ENCODE results near the gene SPECC1L.

Gene SPECC1L

GRCh38 chr22:24443668-24444067 lies 173.0 kb downstream of the SPECC1L start:
- H3K27ac ChIP-seq, result no peak overlapping the region
- DNase-seq (ENCODE audit: low spot score), result no peak
- no peak for TF ChIP-seq CTCF (conservative IDR thresholded peaks at IDR 0.05; ENCODE audit: low read depth)
- POLR2A ChIA-PET (ENCODE audit: low non-redundant PET), result no interaction called here
- CTCF ChIA-PET, result no interaction called here

- ChIA-PET CTCF (no interaction called here), POLR2A (ENCODE audit: low non-redundant PET) (no interaction called here)
- no peak overlapping the region for H3K27ac ChIP-seq
- no peak for TF ChIP-seq CTCF (conservative IDR thresholded peaks at IDR 0.05; ENCODE audit: low read depth)
- DNase-seq (ENCODE audit: low spot score), result no peak
Measured at GRCh38 chr22:24444251-24444650, 173.6 kb downstream of the SPECC1L start.

DNA sequence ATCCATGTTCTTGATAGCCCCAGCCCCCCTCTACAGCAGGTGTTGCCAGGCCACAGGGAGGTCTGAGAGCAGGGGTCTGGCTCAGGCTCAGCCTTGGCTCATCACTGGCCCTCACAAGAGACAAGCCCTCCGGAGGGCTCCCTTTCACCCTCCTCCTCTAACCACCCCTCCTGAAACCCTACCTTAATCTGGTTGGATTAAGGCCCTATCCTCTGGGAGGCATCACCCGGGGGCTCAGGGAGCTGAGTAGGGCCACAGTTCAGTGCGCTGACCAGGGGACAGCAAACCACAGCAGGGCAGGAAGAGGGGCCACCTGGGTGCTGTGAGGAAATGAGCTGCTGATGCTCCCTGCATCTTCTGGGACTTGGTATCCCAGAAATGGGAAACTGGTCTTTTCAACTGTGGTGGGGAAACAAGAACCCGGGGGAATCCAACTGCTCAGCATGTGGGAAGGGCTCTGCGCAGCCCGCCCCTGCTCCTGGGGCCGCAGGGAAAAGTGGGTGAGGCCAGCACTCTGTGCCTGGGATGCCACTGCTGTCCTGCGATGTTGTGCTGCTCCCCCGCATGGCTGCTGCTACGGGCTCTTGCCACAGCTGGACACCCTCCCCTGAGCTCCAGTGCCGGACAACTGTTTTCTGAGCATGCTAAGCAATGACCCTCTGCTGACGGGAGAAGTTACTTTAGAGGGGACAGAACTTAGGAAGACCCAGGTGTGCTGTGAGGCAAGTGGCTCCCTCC lies 174.3 kb downstream of the SPECC1L start:
- POLR2A ChIA-PET (ENCODE audit: low non-redundant PET), result no interaction called here
- CTCF ChIA-PET, result no interaction called here
- H3K27ac ChIP-seq, result no peak overlapping the region
- no peak for DNase-seq (ENCODE audit: low spot score)
- TF ChIP-seq CTCF (conservative IDR thresholded peaks at IDR 0.05; ENCODE audit: low read depth), result no peak

GRCh38 chr22:24445481-24446259 lies 175.0 kb downstream of the SPECC1L start:
- POLR2A ChIA-PET (ENCODE audit: low non-redundant PET), result no interaction called here
- CTCF ChIA-PET, result no interaction called here
- no peak overlapping the region for H3K27ac ChIP-seq
- TF ChIP-seq CTCF (conservative IDR thresholded peaks at IDR 0.05; ENCODE audit: low read depth), result no peak
- no peak for DNase-seq (ENCODE audit: low spot score)

DNA sequence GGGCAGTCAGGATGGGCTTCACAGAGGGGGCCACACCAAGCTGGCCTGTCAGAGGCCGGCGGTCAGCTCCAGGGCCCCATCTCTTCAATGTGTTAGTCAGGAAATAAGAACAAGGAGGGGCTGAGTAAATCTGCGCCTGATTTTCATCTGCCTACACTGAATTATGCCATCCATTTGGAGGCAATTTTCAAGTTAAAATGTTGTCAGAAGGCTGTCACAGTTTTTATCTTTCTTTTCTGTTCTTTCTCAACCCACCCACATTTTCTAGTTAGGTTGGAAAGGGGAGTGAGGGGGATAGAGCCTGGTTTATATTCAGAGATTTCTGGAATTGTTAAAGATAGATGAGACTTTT lies 175.6 kb downstream of the SPECC1L start:
- POLR2A ChIA-PET (ENCODE audit: low non-redundant PET), result no interaction called here
- H3K27ac ChIP-seq, result no peak overlapping the region
- CTCF ChIA-PET, result no interaction called here
- DNase-seq (ENCODE audit: low spot score), result no peak
- no peak for TF ChIP-seq CTCF (conservative IDR thresholded peaks at IDR 0.05; ENCODE audit: low read depth)

GRCh38 chr22:24450610-24451009 lies 180.0 kb downstream of the SPECC1L start:
- H3K27ac ChIP-seq, result no peak overlapping the region
- ChIA-PET POLR2A (ENCODE audit: low non-redundant PET) (no interaction called here), CTCF (no interaction called here)
- DNase-seq (ENCODE audit: low spot score), result no peak
- TF ChIP-seq CTCF (conservative IDR thresholded peaks at IDR 0.05; ENCODE audit: low read depth), result no peak

Data from RWPE1 (cell line).